ENCODE results near the gene NEURL3. TPM values are rescaled to one million over a fixed set of nuclear protein-coding genes. Genes with fewer than 3 reads are reported as not detected.

The NEURL3 gene
- total and polyA plus RNA-seq, 4 donors = 0.24 to 2.1 (median 0.72) TPM

- TF ChIP-seq CTCF (IDR thresholded peaks at IDR 0.05; ENCODE audit: control extremely low read depth, extremely low read depth) = no peak
- Histone ChIP-seq H3K36me3 (ENCODE audit: control insufficient read depth in 4 of 4, insufficient read depth in 4 of 4, low read length in 4 of 4) (peaks cover 0 to 46% (median 0%) of the 10 kb centered on the region in 4 donors), H3K27ac (ENCODE audit: low read depth in 1 of 2, low read length in 1 of 2) (no peak overlapping the region), H3K9ac (ENCODE audit: insufficient read depth in 1 of 2, low read length in 2 of 2) (no peak overlapping the region), H3K9me3 (ENCODE audit: control insufficient read depth in 4 of 4, insufficient read depth in 3 of 4, low read length in 3 of 4) (no peaks in the 10 kb centered on the region), H3K4me1 (ENCODE audit: control insufficient read depth in 5 of 5, insufficient read depth in 5 of 5, low read length in 5 of 5) (peaks cover 0 to 9% (median 0%) of the 10 kb centered on the region in 5 donors), H3K27me3 (ENCODE audit: control insufficient read depth in 3 of 3, insufficient read depth in 3 of 3, low read length in 2 of 3) (no peaks in the 10 kb centered on the region), H3K4me3 (no peak overlapping the region)
- DNase-seq (no peak), ATAC-seq (ENCODE audit: insufficient read depth, low FRiP score) (no peak)
- 94% methylated on average over 16 of the region's 16 CpGs for WGBS, 2 donors
Observed at GRCh38 chr2:96553176-96553956, 48.2 kb upstream of the NEURL3 start.

DNA sequence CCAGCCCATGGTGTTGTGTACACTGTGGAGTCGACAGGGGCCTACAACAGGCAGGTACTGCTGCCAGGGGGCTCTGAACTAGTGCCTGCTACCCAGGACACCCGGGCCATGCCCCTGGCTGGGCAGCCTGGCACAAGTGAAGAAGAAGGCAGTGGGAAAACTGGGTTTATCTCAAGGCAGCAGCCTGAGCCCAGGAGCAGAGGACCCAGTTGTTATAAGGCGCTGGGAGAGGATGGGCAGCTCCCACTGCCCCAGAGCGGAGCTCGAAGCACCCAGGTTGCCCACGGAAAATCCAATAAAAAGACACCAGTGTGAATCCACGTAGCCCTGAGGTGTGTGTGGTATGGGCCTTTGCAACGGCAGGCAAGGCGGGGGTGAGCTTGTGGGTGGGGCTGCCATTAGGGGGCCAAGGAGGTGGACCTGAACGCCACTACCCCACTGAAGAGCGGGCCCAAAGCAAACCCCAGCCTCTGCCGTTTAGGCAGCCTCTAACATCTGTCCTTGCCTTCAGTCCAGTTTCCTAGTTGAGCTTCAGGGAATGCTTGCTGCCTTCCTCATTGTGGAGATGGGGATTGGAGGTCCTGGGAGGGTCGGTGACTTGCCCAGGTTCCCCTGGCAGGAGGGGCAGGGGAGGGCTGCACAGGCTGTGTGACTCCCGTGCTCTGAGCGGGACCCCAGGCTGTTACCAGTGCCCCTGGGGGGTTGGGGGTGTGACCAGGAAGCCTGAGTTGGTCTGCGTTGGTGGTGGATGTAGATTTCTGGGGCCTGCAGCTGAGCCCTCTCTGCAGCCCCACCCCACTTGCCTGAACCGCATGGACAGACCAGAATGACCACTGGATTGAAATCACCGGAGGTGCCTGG is 47.4 kb upstream of the NEURL3 start:
- Histone ChIP-seq H3K36me3 (ENCODE audit: control insufficient read depth in 4 of 4, insufficient read depth in 4 of 4, low read length in 4 of 4) (peaks cover 0 to 49% (median 0%) of the 10 kb centered on the region in 4 donors), H3K27me3 (ENCODE audit: control insufficient read depth in 3 of 3, insufficient read depth in 3 of 3, low read length in 2 of 3) (no peaks in the 10 kb centered on the region), H3K4me3 (no peak overlapping the region), H3K4me1 (ENCODE audit: control insufficient read depth in 5 of 5, insufficient read depth in 5 of 5, low read length in 5 of 5) (peaks cover 0 to 10% (median 0%) of the 10 kb centered on the region in 5 donors), H3K9ac (ENCODE audit: insufficient read depth in 1 of 2, low read length in 2 of 2) (no peak overlapping the region), H3K9me3 (ENCODE audit: control insufficient read depth in 4 of 4, insufficient read depth in 3 of 4, low read length in 3 of 4) (no peaks in the 10 kb centered on the region), H3K27ac (ENCODE audit: low read depth in 1 of 2, low read length in 1 of 2) (no peak overlapping the region)
- no peak for DNase-seq
- ATAC-seq (ENCODE audit: insufficient read depth, low FRiP score) = no peak
- no peak for TF ChIP-seq CTCF (IDR thresholded peaks at IDR 0.05; ENCODE audit: control extremely low read depth, extremely low read depth)
- WGBS, 2 donors = 90% methylated on average over 18 of the region's 18 CpGs

DNA sequence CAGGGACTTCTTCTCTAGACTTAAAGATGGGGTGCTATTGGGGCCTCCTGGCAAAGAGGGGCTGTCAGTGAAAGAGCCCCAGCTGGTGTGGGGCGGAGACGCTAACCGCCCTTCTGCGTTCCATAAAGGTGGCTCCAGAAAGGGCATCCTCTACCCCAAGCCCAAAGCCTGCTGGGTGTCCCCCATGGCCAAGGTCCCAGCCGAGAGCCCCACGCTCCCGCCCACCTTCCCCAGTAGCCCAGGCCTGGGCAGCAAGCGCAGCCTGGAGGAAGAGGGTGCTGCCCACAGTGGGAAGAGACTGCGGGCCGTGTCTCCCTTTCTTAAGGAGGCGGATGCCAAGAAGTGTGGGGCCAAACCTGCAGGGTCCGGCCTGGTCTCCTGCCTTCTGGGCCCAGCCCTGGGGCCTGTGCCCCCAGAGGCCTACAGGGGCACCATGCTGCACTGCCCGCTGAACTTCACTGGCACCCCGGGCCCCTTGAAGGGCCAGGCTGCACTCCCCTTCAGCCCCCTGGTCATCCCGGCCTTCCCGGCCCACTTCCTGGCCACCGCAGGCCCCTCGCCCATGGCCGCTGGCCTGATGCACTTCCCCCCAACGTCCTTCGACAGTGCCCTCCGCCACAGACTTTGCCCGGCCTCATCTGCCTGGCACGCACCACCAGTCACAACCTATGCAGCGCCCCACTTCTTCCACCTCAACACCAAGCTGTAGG is 46.6 kb upstream of the NEURL3 start:
- 95 to 96% methylated on average over 25 of the region's 25 CpGs for WGBS, 2 donors
- no peak for DNase-seq

More for the DNA sequence above, 46.6 kb upstream of the NEURL3 start:
- Histone ChIP-seq H3K4me1 (ENCODE audit: control insufficient read depth in 5 of 5, insufficient read depth in 5 of 5, low read length in 5 of 5) (peaks cover 0 to 14% (median 0%) of the 10 kb centered on the region in 5 donors), H3K27me3 (ENCODE audit: control insufficient read depth in 3 of 3, insufficient read depth in 3 of 3, low read length in 2 of 3) (no peaks in the 10 kb centered on the region), H3K27ac (ENCODE audit: low read depth in 1 of 2, low read length in 1 of 2) (no peak overlapping the region), H3K4me3 (no peak overlapping the region), H3K9me3 (ENCODE audit: control insufficient read depth in 4 of 4, insufficient read depth in 3 of 4, low read length in 3 of 4) (no peaks in the 10 kb centered on the region), H3K36me3 (ENCODE audit: control insufficient read depth in 4 of 4, insufficient read depth in 4 of 4, low read length in 4 of 4) (peaks cover 0 to 54% (median 0%) of the 10 kb centered on the region in 4 donors), H3K9ac (ENCODE audit: insufficient read depth in 1 of 2, low read length in 2 of 2) (no peak overlapping the region)
- no peak for TF ChIP-seq CTCF (IDR thresholded peaks at IDR 0.05; ENCODE audit: control extremely low read depth, extremely low read depth)
- ATAC-seq (ENCODE audit: insufficient read depth, low FRiP score) = no peak

All from lung (tissue), 12 donors.